H1 (cell line): ENCODE data around the gene MANEAL. TPM values are rescaled to one million over a fixed set of nuclear protein-coding genes. Genes with fewer than 3 reads are reported as not detected.

Source experiments
- CTCF ChIA-PET: fragments of 300-600 bp; sonication (Branson Sonifier 250); formaldehyde crosslinking; loops from one replicate; lab custom pipeline; 2021; ENCODE audit not compliant: partially characterized antibody; lab: Charles Lee
- POLR2A ChIA-PET: fragments of 300-600 bp; sonication (Branson Sonifier 250); formaldehyde crosslinking; loops from one replicate; lab custom pipeline; 2021; ENCODE audit warnings: inconsistent platforms; ENCODE audit not compliant: partially characterized antibody; lab: Charles Lee
- DNase-seq, 2 experiments: peaks; one replicate each; pipeline versions ENCODE4 v3.0.0 to v3.0.0-alpha.2; 2010 to 2022; ENCODE audit warnings: low spot score in 2 of 2, low read depth in 1 of 2, mixed read lengths in 1 of 2
- FAIRE-seq: peaks from 2 replicates; lab custom pipeline; 2011; peaks lifted over from hg19 to GRCh38; lab: Jason Lieb, UNC
- H2AFZ ChIP-seq: 2 replicates; pipeline ENCODE4 v1.8.1; 2012; ENCODE audit warnings: low read length, inconsistent platforms
- H2AK5ac ChIP-seq: 2 replicates; pipeline ENCODE4 v1.6.1; 2013; ENCODE audit warnings: low read depth, low read length
- H2BK120ac ChIP-seq: replicated peaks from 2 replicates; pipeline ENCODE3; 2013; ENCODE audit warnings: low read depth, low read length, inconsistent platforms
- H2BK12ac ChIP-seq: 2 replicates; pipeline ENCODE4 v1.6.1; 2013; ENCODE audit warnings: low read depth, low read length
- H2BK15ac ChIP-seq: 2 replicates; pipeline ENCODE4 v1.6.1; 2013; ENCODE audit warnings: low read length
- H2BK20ac ChIP-seq: 2 replicates; pipeline ENCODE4 v1.6.1; 2013; ENCODE audit warnings: low read length
- H2BK5ac ChIP-seq: 2 replicates; pipeline ENCODE4 v1.6.1; 2013; ENCODE audit warnings: low read depth, low read length
- H3K14ac ChIP-seq: 2 replicates; pipeline ENCODE4 v1.6.1; 2013; ENCODE audit warnings: inconsistent platforms; ENCODE audit not compliant: insufficient read length
- H3K18ac ChIP-seq: 2 replicates; pipeline ENCODE4 v1.6.1; 2013; ENCODE audit warnings: low read length; ENCODE audit errors: extremely low read depth
- H3K23ac ChIP-seq: 2 replicates; pipeline ENCODE4 v1.6.1; 2013; ENCODE audit warnings: inconsistent platforms; ENCODE audit not compliant: insufficient read length
- H3K23me2 ChIP-seq: 2 replicates; pipeline ENCODE4 v1.6.1; 2013; ENCODE audit warnings: low read depth, low read length
- H3K27ac ChIP-seq: 2 replicates; pipeline ENCODE4 v1.6.1; 2011; ENCODE audit warnings: low read depth, low read length, inconsistent platforms
- H3K27me3 ChIP-seq, 4 experiments: replicated peaks in 1 of 4; 1 replicate in 1 of 4; 2 replicates in 3 of 4; pipeline versions ENCODE4 v1.6.1 to v1.8.1; 2011 to 2013; ENCODE audit warnings: low read length in 3 of 4, mild to moderate bottlenecking in 3 of 4, inconsistent platforms in 2 of 4, mixed read lengths in 2 of 4, moderate library complexity in 1 of 4; ENCODE audit not compliant: control insufficient read depth in 3 of 4, insufficient read depth in 3 of 4; ENCODE audit errors: extremely low read depth in 1 of 4
- H3K36me3 ChIP-seq, 4 experiments: 2 replicates each; pipeline versions ENCODE4 v1.6.1 to v1.8.1; 2011 to 2013; ENCODE audit warnings: mild to moderate bottlenecking in 4 of 4, low read length in 3 of 4, moderate library complexity in 2 of 4, control low read depth in 1 of 4, inconsistent platforms in 1 of 4; ENCODE audit not compliant: insufficient read depth in 4 of 4, control insufficient read depth in 2 of 4
- H3K4ac ChIP-seq: replicated peaks from 2 replicates; pipeline ENCODE3; 2013; ENCODE audit warnings: low read length, low read depth, mixed read lengths, inconsistent platforms; ENCODE audit not compliant: insufficient read length
- H3K4me1 ChIP-seq, 4 experiments: replicated peaks in 1 of 4; 1 replicate in 1 of 4; 2 replicates in 3 of 4; pipeline versions ENCODE4 v1.6.1 to v1.8.1; 2011 to 2013; ENCODE audit warnings: low read length in 3 of 4, inconsistent platforms in 2 of 4, mixed read lengths in 1 of 4; ENCODE audit not compliant: insufficient read depth in 4 of 4, control insufficient read depth in 3 of 4
- H3K4me2 ChIP-seq, 2 experiments: 2 replicates each; pipeline versions ENCODE4 v1.6.1 to v1.8.1; 2011 to 2013; ENCODE audit warnings: low read depth in 2 of 2, low read length in 2 of 2, control low read depth in 1 of 2, inconsistent platforms in 1 of 2, mild to moderate bottlenecking in 1 of 2; ENCODE audit not compliant: insufficient read depth in 1 of 2
- H3K4me3 ChIP-seq, 4 experiments: fragments of 200-600, 300-600 bp in 1 of 4; sonication (generic), shearing (Covaris generic), sonication (Bioruptor Twin) in 1 of 4; 2 replicates each; pipeline versions ENCODE4 v1.5.1 to v1.8.1; 2011 to 2016; ENCODE audit warnings: low read length in 4 of 4, low read depth in 3 of 4, control low read depth in 2 of 4, inconsistent platforms in 2 of 4, mild to moderate bottlenecking in 2 of 4, mixed read lengths in 1 of 4, moderate library complexity in 1 of 4; ENCODE audit not compliant: insufficient read depth in 2 of 4; ENCODE audit errors: extremely low read depth in 1 of 4
- H3K56ac ChIP-seq: replicated peaks from 2 replicates; pipeline ENCODE3; 2013; ENCODE audit warnings: low read depth, mild to moderate bottlenecking, mixed read lengths, low read length, inconsistent platforms; ENCODE audit not compliant: insufficient read length
- H3K79me1 ChIP-seq: 2 replicates; pipeline ENCODE4 v1.6.1; 2013; ENCODE audit warnings: low read depth, low read length, control low read depth
- H3K79me2 ChIP-seq, 2 experiments: 2 replicates each; pipeline versions ENCODE4 v1.6.1 to v1.8.1; 2012 to 2013; ENCODE audit warnings: low read length in 2 of 2, mild to moderate bottlenecking in 2 of 2, inconsistent platforms in 1 of 2; ENCODE audit not compliant: insufficient read depth in 2 of 2, control insufficient read depth in 1 of 2
- H3K9ac ChIP-seq, 4 experiments: replicated peaks in 1 of 4; 1 replicate in 1 of 4; 2 replicates in 3 of 4; pipeline versions ENCODE4 v1.6.1 to v1.8.1; 2011 to 2013; ENCODE audit warnings: low read depth in 3 of 4, low read length in 3 of 4, control low read depth in 2 of 4, mild to moderate bottlenecking in 2 of 4, moderate library complexity in 2 of 4, inconsistent platforms in 1 of 4; ENCODE audit errors: extremely low read depth in 1 of 4
- H3K9me3 ChIP-seq, 2 experiments: 2 replicates each; pipeline versions ENCODE4 v1.6.1 to v1.8.1; 2012 to 2013; ENCODE audit warnings: mild to moderate bottlenecking in 2 of 2, moderate library complexity in 2 of 2, control low read depth in 1 of 2, inconsistent platforms in 1 of 2, low read depth in 1 of 2, low read length in 1 of 2, mixed read lengths in 1 of 2; ENCODE audit not compliant: insufficient read depth in 2 of 2
- H4K20me1 ChIP-seq, 2 experiments: replicated peaks in 1 of 2; 2 replicates each; pipeline versions ENCODE3 to v1.8.1; 2011 to 2013; ENCODE audit warnings: inconsistent platforms in 2 of 2, low read length in 2 of 2, mild to moderate bottlenecking in 1 of 2; ENCODE audit not compliant: insufficient read depth in 2 of 2, control insufficient read depth in 1 of 2
- H4K5ac ChIP-seq: 2 replicates; pipeline ENCODE4 v1.6.1; 2013; ENCODE audit warnings: low read length, low read depth, mixed read lengths, inconsistent platforms; ENCODE audit not compliant: insufficient read length
- H4K8ac ChIP-seq: 2 replicates; pipeline ENCODE4 v1.8.0; 2013; ENCODE audit warnings: mild to moderate bottlenecking, moderate library complexity, low read length, inconsistent platforms; ENCODE audit not compliant: insufficient read depth; ENCODE audit errors: extremely low read depth
- H4K91ac ChIP-seq: replicated peaks from 2 replicates; pipeline ENCODE3; 2013; ENCODE audit warnings: low read length, mixed read lengths, inconsistent platforms; ENCODE audit not compliant: insufficient read length
- ATF3 ChIP-seq: IDR thresholded peaks from 2 replicates; pipeline ENCODE4 v1.6.1; 2011; ENCODE audit warnings: low read depth, mild to moderate bottlenecking, low read length; ENCODE audit not compliant: insufficient read depth
- BCL11A ChIP-seq, 2 experiments: IDR thresholded peaks; one replicate each; pipeline ENCODE4 v1.6.1; 2011; ENCODE audit warnings: low read depth in 2 of 2, low read length in 2 of 2, mild to moderate bottlenecking in 2 of 2
- CHD1 ChIP-seq: IDR thresholded peaks from 2 replicates; pipeline ENCODE4 v1.6.1; 2012; ENCODE audit warnings: low read depth, low read length, improper control_type of control experiment
- EZH2 ChIP-seq: fragments of 200-600 bp; sonication (generic); IDR thresholded peaks from 2 replicates; pipeline ENCODE4 v1.7.1; 2012; ENCODE audit warnings: low read depth, mild to moderate bottlenecking, moderate library complexity, low read length, inconsistent platforms; ENCODE audit not compliant: severe bottlenecking
- NANOG ChIP-seq: IDR thresholded peaks from 2 replicates; pipeline ENCODE4 v1.6.1; 2011; ENCODE audit warnings: low read length, low read depth, mild to moderate bottlenecking, inconsistent platforms; ENCODE audit not compliant: insufficient read depth, poor library complexity, severe bottlenecking
- POLR2AphosphoS5 ChIP-seq: IDR thresholded peaks from 2 replicates; pipeline ENCODE4 v1.6.1; 2011; ENCODE audit warnings: low read depth, low read length
- RNF2 ChIP-seq: fragments of 200-900, 300-1000 bp; sonication (generic); IDR thresholded peaks from 2 replicates; pipeline ENCODE4 v1.7.1; 2016; ENCODE audit warnings: borderline replicate concordance, low read depth, mild to moderate bottlenecking, antibody characterized with exemption, low read length; ENCODE audit not compliant: poor library complexity, severe bottlenecking; ENCODE audit errors: missing control alignments
- SIN3A ChIP-seq, 2 experiments: IDR thresholded peaks in 1 of 2; conservative IDR thresholded peaks in 1 of 2; 2 replicates each; pipeline ENCODE4 v1.6.1; 2011 to 2012; ENCODE audit warnings: low read length in 2 of 2, improper control_type of control experiment in 1 of 2, low read depth in 1 of 2, mild to moderate bottlenecking in 1 of 2
- TCF12 ChIP-seq: IDR thresholded peaks from 2 replicates; pipeline ENCODE4 v1.6.1; 2011; ENCODE audit warnings: low read depth, mild to moderate bottlenecking, low read length
- TEAD4 ChIP-seq: IDR thresholded peaks from 2 replicates; pipeline ENCODE4 v1.6.1; 2012; ENCODE audit warnings: low read depth, low read length, inconsistent platforms, mixed read lengths
- USF2 ChIP-seq: IDR thresholded peaks from 2 replicates; pipeline ENCODE4 v1.6.1; 2011; ENCODE audit warnings: low read length, improper control_type of control experiment
- WGBS, 2 experiments: shearing (Covaris generic) in 1 of 2; methylation state at CpG; one replicate each; pipeline versions ENCODE4 v1.1.6 to v1.1.7; 2013 to 2015; ENCODE audit warnings: low lambda C conversion rate in 2 of 2, mixed read lengths in 2 of 2, inconsistent platforms in 1 of 2, low coverage in 1 of 2, missing lambda C conversion rate in 1 of 2; ENCODE audit not compliant: insufficient replicate concordance in 2 of 2, insufficient coverage in 1 of 2, insufficient read length in 1 of 2; ENCODE audit errors: extremely low coverage in 1 of 2, missing lambda C conversion rate in 1 of 2; 5-methylcytosine and 5-hydroxymethylcytosine counted together
- polyA plus RNA-seq, 7 experiments: library from polyadenylated mRNA; depleted of rRNA in 3 of 7; stranded (reverse) in 5 of 7; unstranded in 2 of 7; fragments of >200 nt in 5 of 7; fragments of 200-250 nt in 2 of 7; gene quantifications; 1 replicate in 5 of 7; 2 replicates in 1 of 7; 4 replicates in 1 of 7; pipeline versions ENCODE4 v1.2.1 to v1.2.3, GENCODE V29; 2011 to 2013; ENCODE audit warnings: missing spikeins in 2 of 7, mixed read lengths in 2 of 7
- total RNA-seq: library from RNA; stranded (reverse); fragmentation: NEBNext Ultra II Directional; extraction: Animal tissue kit (Norgen Biotek cat#: 25700); gene quantifications from 2 replicates; pipeline ENCODE4 v1.2.1, GENCODE V29; 2021

Gene MANEAL
- total and polyA plus RNA-seq, 2 of the 8 experiments (the other 6 are each of a cell fraction or from before 2014, with no cell fraction given): 4.8 to 7.2 TPM

GRCh38 chr1:37778654-37779053 lies 15.0 kb upstream of the MANEAL start:
- H2BK15ac ChIP-seq: no peak overlapping the region
- H2AK5ac ChIP-seq: no peak overlapping the region
- H4K20me1 ChIP-seq: no peaks in the 10 kb centered on the region
- H2BK120ac ChIP-seq: no peak overlapping the region
- no peak overlapping the region for H2BK20ac ChIP-seq
- no peak overlapping the region for H4K5ac ChIP-seq
- ChIA-PET POLR2A (no interaction called here), CTCF (interaction anchor here (0.6 kb wide), 1 partner anchor 189 kb away, joined by 3 read pairs; no protein-coding TSS in a partner anchor)
- no peak overlapping the region for H3K4ac ChIP-seq
- no peaks in the 10 kb centered on the region for H3K36me3 ChIP-seq
- no peak overlapping the region for H2AFZ ChIP-seq
- peaks cover 0 to 2% of the 10 kb centered on the region in 2 experiments; a peak in 1 of 4 replicates for H3K9me3 ChIP-seq
- H3K79me1 ChIP-seq: no peaks in the 10 kb centered on the region
- WGBS, 2 experiments: 89% methylated on average over 3 of the region's 3 CpGs; no CpG with 5 or more reads in 1 of the 2 experiments
- no peak overlapping the region for H2BK5ac ChIP-seq
- no peaks in the 10 kb centered on the region; a peak in 1 of 7 replicates for H3K27me3 ChIP-seq
- H4K8ac ChIP-seq: peak overlapping the region; percentile 57; the same call in 1 of the 2 replicates
- no peaks in the 10 kb centered on the region for H3K4me1 ChIP-seq
- H3K79me2 ChIP-seq: no peaks in the 10 kb centered on the region
- H3K14ac ChIP-seq: no peak overlapping the region
- H3K9ac ChIP-seq: no peak overlapping the region
- no peaks in the 10 kb centered on the region for H3K23me2 ChIP-seq
- H3K56ac ChIP-seq: no peak overlapping the region
- no peak for DNase-seq
- no peak overlapping the region for H3K23ac ChIP-seq
- H3K18ac ChIP-seq: no peak overlapping the region
- no peak for FAIRE-seq
- H3K4me3 ChIP-seq: no peak overlapping the region
- no peak overlapping the region for H4K91ac ChIP-seq
- H3K4me2 ChIP-seq: no peak overlapping the region
- H2BK12ac ChIP-seq: no peak overlapping the region
- H3K27ac ChIP-seq: no peak overlapping the region
- no peak for TF ChIP-seq USF2
- no peak for TF ChIP-seq TEAD4
- TF ChIP-seq SIN3A (conservative IDR thresholded peaks at IDR 0.05 in 1 of 2, IDR thresholded peaks at IDR 0.05 in 1 of 2; ENCODE audit: low read depth in 1 of 2, low read length in 2 of 2): no peak
- no peak for TF ChIP-seq TCF12
- no peak for TF ChIP-seq RNF2
- no peak for TF ChIP-seq NANOG
- TF ChIP-seq POLR2AphosphoS5: no peak
- no peak for TF ChIP-seq BCL11A (IDR thresholded peaks at IDR 0.05; ENCODE audit: low read depth in 2 of 2, low read length in 2 of 2)
- TF ChIP-seq ATF3: no peak
- TF ChIP-seq EZH2: no peak
- no peak for TF ChIP-seq CHD1
